ENCODE data around the gene CELF6. TPM values are rescaled to one million over a fixed set of nuclear protein-coding genes. Genes with fewer than 3 reads are reported as not detected.

CELF6 gene
- total RNA-seq (2014; rRNA removed; shearing (Covaris generic)) = 0.40 and 0.57 TPM in 2 replicates

- peak; percentile 81 for DNase-seq (ENCODE audit: low read depth)
Measured at GRCh38 chr15:72319985-72320671, at the start of gene CELF6. Gene CELF6 (minus strand): TSS chr15:72320157. CDS start chr15:72319874, 283 bp downstream.

- no peak for DNase-seq (ENCODE audit: low read depth)
Measured at GRCh38 chr15:72368899-72369298, 48.9 kb upstream of the CELF6 start.

- no peak for DNase-seq (ENCODE audit: low read depth)
Measured at GRCh38 chr15:72368325-72368724, 48.4 kb upstream of the CELF6 start.

GRCh38 chr15:72365844-72366243 lies 45.9 kb upstream of the CELF6 start:
- no peak for DNase-seq (ENCODE audit: low read depth)

- DNase-seq (ENCODE audit: low read depth) = no peak
Measured at GRCh38 chr15:72361176-72361575, 41.2 kb upstream of the CELF6 start.

- DNase-seq (ENCODE audit: low read depth) = peak; percentile 85
Measured at GRCh38 chr15:72358650-72359171, 38.8 kb upstream of the CELF6 start.

GRCh38 chr15:72358121-72358520 lies 38.2 kb upstream of the CELF6 start:
- no peak for DNase-seq (ENCODE audit: low read depth)

GRCh38 chr15:72354496-72354895 lies 34.5 kb upstream of the CELF6 start:
- no peak for DNase-seq (ENCODE audit: low read depth)

GRCh38 chr15:72353266-72353665 lies 33.3 kb upstream of the CELF6 start:
- no peak for DNase-seq (ENCODE audit: low read depth)

- no peak for DNase-seq (ENCODE audit: low read depth)
Measured at GRCh38 chr15:72345806-72346205, 25.8 kb upstream of the CELF6 start.

GRCh38 chr15:72345280-72345679 lies 25.3 kb upstream of the CELF6 start:
- DNase-seq (ENCODE audit: low read depth) = no peak

GRCh38 chr15:72344602-72345001 lies 24.6 kb upstream of the CELF6 start:
- no peak for DNase-seq (ENCODE audit: low read depth)

GRCh38 chr15:72342385-72342784 lies 22.4 kb upstream of the CELF6 start:
- peak; percentile 15 for DNase-seq (ENCODE audit: low read depth)

- DNase-seq (ENCODE audit: low read depth) = peak; percentile 19
Measured at GRCh38 chr15:72341361-72341760, 21.4 kb upstream of the CELF6 start.

GRCh38 chr15:72340366-72340765 lies 20.4 kb upstream of the CELF6 start:
- peak; percentile 24 for DNase-seq (ENCODE audit: low read depth)

- DNase-seq (ENCODE audit: low read depth) = peak; percentile 76
Measured at GRCh38 chr15:72339777-72340177, 19.8 kb upstream of the CELF6 start.

- DNase-seq (ENCODE audit: low read depth) = no peak
Measured at GRCh38 chr15:72338617-72339321, 18.8 kb upstream of the CELF6 start.

- no peak for DNase-seq (ENCODE audit: low read depth)
Measured at GRCh38 chr15:72338148-72338547, 18.2 kb upstream of the CELF6 start.

GRCh38 chr15:72334842-72335241 lies 14.9 kb upstream of the CELF6 start:
- DNase-seq (ENCODE audit: low read depth) = no peak

GRCh38 chr15:72331021-72331420 lies 11.1 kb upstream of the CELF6 start:
- no peak for DNase-seq (ENCODE audit: low read depth)

GRCh38 chr15:72323752-72324151 lies 3.8 kb upstream of the CELF6 start:
- no peak for DNase-seq (ENCODE audit: low read depth)

- DNase-seq (ENCODE audit: low read depth) = peak; percentile 73
Measured at GRCh38 chr15:72319360-72319984, 485 bp downstream of the CELF6 start.

Measured in Daoy (cell line).